ENCODE data around the gene GRHL3. TPM values are rescaled to one million over a fixed set of nuclear protein-coding genes. Genes with fewer than 3 reads are reported as not detected.

GRHL3 gene
- total RNA-seq, 1 donor from 2014 or later: 0.78 TPM

GRCh38 chr1:24340770-24341169, 21.6 kb downstream of the GRHL3 start:
- Mint-ChIP-seq H3K27ac (no peak overlapping the region), H3K4me3 (no peak overlapping the region), H3K36me3 (ENCODE audit: low read depth) (no peaks in the 10 kb centered on the region), H3K27me3 (peaks cover 5% of the 10 kb centered on the region), H3K4me1 (no peaks in the 10 kb centered on the region), H3K9me3 (no peaks in the 10 kb centered on the region)
- no peak for ATAC-seq (ENCODE audit: low read depth)
- DNase-seq: no peak
- ChIA-PET POLR2A (no interaction called here), CTCF (no interaction called here)
- intact Hi-C loops (cut with micrococcal nuclease): no loop called here
- no peak for TF ChIP-seq CTCF (IDR thresholded peaks at IDR 0.05)

DNA sequence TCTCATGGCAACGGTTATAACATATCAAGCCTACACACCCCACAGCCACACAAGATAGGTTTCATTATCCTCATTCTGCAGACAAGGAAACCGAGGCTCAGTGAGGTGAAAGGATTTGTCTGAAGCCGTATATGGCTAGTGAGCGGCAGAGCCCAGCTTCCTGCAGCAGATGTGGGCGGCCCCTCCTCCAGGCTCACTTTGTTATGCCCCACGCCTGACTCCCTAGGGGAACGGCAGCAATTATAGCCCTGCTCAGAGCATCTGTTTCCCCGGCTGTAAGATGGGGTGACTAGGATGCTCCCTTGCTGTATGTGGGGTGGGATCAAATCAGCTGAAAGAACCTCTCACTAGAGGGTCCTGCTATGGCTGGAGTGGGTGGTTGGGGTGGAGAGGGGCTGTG, 22.1 kb downstream of the GRHL3 start:
- no peaks in the 10 kb centered on the region for H3K4me1 Mint-ChIP-seq
- DNase-seq (no peak), ATAC-seq (ENCODE audit: low read depth) (no peak)
- H3K9me3 Mint-ChIP-seq: no peaks in the 10 kb centered on the region
- CTCF ChIA-PET: no interaction called here
- no peak overlapping the region for H3K4me3 Mint-ChIP-seq
- intact Hi-C loops (cut with micrococcal nuclease): no loop called here
- TF ChIP-seq CTCF (IDR thresholded peaks at IDR 0.05): no peak
- no peak overlapping the region for H3K27ac Mint-ChIP-seq
- H3K36me3 Mint-ChIP-seq (ENCODE audit: low read depth): no peaks in the 10 kb centered on the region
- H3K27me3 Mint-ChIP-seq: peaks cover 5% of the 10 kb centered on the region
- POLR2A ChIA-PET: no interaction called here

DNA sequence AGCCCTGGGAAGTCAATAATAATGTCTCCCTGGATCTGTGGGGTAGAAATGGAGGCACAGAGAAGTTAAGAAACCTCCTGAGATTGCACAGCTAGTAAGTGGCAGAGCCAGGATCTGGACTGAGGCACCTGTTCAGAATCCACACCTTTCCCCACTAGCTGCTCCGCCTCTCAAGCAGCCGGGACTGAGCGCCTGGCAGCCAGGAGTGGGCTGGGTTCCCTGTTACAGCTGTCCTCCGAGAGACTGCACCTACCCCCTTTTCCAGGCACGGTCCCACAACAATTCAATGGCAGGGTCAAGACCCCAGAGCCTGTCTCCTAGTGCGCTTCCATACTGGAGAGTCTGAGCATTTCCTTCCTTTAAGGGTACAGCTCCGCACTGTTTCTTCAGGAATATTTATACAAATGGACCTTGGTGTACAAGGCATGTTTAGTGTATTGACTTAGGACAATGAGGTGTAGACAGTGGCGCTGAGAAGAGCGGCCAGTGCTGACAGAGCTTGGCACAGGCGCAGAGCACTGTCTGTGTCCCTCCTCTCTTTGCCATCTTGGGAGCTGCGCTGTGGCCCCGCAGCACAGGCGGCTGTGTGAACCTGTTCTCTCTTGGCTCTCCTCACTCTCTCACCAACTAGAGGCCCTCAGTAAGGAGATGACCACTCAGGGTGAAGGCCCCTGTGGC, 24.4 kb downstream of the GRHL3 start:
- no peaks in the 10 kb centered on the region for H3K36me3 Mint-ChIP-seq (ENCODE audit: low read depth)
- H3K27me3 Mint-ChIP-seq: peaks cover 8% of the 10 kb centered on the region
- ChIA-PET CTCF (no interaction called here), POLR2A (no interaction called here)
- intact Hi-C loops (cut with micrococcal nuclease): no loop called here
- H3K4me1 Mint-ChIP-seq: no peaks in the 10 kb centered on the region
- TF ChIP-seq CTCF (IDR thresholded peaks at IDR 0.05): no peak
- no peak for ATAC-seq (ENCODE audit: low read depth)
- no peak overlapping the region for H3K27ac Mint-ChIP-seq
- H3K4me3 Mint-ChIP-seq: no peak overlapping the region
- no peak for DNase-seq
- H3K9me3 Mint-ChIP-seq: no peaks in the 10 kb centered on the region

GRCh38 chr1:24344090-24344742, 25.1 kb downstream of the GRHL3 start:
- no peak for ATAC-seq (ENCODE audit: low read depth)
- H3K9me3 Mint-ChIP-seq: no peaks in the 10 kb centered on the region
- intact Hi-C loops (cut with micrococcal nuclease): no loop called here
- ChIA-PET CTCF (no interaction called here), POLR2A (no interaction called here)
- no peaks in the 10 kb centered on the region for H3K36me3 Mint-ChIP-seq (ENCODE audit: low read depth)
- H3K27ac Mint-ChIP-seq: no peak overlapping the region
- H3K27me3 Mint-ChIP-seq: peaks cover 9% of the 10 kb centered on the region
- DNase-seq: no peak
- TF ChIP-seq CTCF (IDR thresholded peaks at IDR 0.05): no peak
- no peak overlapping the region for H3K4me3 Mint-ChIP-seq
- no peaks in the 10 kb centered on the region for H3K4me1 Mint-ChIP-seq

DNA sequence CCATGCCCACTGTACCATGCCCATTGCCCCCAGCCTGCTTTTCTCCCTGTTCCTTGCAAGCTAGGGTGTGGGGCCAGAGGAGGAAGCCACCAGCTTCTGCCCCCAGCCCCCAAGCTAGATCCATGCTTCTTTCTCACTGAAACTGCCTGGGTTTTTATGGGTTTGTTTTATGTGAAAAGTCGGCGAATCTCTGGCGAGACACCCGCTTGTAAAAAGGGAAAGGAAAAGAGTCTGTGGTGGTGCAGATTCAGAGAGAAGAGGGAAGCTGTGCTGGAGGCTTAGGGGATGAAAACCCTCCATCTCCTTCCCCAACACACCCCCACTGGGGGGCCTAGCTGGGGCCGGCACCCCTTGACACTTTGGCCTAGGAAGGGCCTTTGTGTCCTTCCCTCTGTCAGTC, 26.2 kb downstream of the GRHL3 start:
- Mint-ChIP-seq H3K27ac (no peak overlapping the region), H3K4me3 (no peak overlapping the region), H3K9me3 (no peaks in the 10 kb centered on the region), H3K4me1 (no peaks in the 10 kb centered on the region), H3K36me3 (ENCODE audit: low read depth) (no peaks in the 10 kb centered on the region), H3K27me3 (peaks cover 8% of the 10 kb centered on the region)
- POLR2A ChIA-PET: no interaction called here
- ATAC-seq (ENCODE audit: low read depth) (no peak), DNase-seq (no peak)
- intact Hi-C loops (cut with micrococcal nuclease): no loop called here
- TF ChIP-seq CTCF (IDR thresholded peaks at IDR 0.05): no peak
- CTCF ChIA-PET: no interaction called here

All from activated B cell treated with CpG ODN at 0.5 μM for 24 hours (primary cell).